MM.1S (cell line): ENCODE data around the gene CACNA1I.

Source experiments
- CTCF ChIP-seq: fragments of 300-600 bp; sonication (generic); IDR thresholded peaks from 2 replicates; pipeline ENCODE4 v1.5.1; 2016; ENCODE audit warnings: antibody characterized with exemption, low read length, mixed read lengths
- EZH2 ChIP-seq: fragments of 300-600 bp; sonication (generic); optimal IDR thresholded peaks from 2 replicates; pipeline ENCODE3; 2017; ENCODE audit warnings: low read depth, mild to moderate bottlenecking, antibody characterized with exemption, low read length, mixed read lengths

GRCh38 chr22:39627865-39628562 lies 57.5 kb downstream of the CACNA1I start:
- TF ChIP-seq CTCF: no peak
- no peak for TF ChIP-seq EZH2
